ENCODE measurements around the gene SLC35B1.
A peak's percentile ranks its signal among the peaks of the same experiment; 100 is the strongest.

The SLC35B1 gene

DNA sequence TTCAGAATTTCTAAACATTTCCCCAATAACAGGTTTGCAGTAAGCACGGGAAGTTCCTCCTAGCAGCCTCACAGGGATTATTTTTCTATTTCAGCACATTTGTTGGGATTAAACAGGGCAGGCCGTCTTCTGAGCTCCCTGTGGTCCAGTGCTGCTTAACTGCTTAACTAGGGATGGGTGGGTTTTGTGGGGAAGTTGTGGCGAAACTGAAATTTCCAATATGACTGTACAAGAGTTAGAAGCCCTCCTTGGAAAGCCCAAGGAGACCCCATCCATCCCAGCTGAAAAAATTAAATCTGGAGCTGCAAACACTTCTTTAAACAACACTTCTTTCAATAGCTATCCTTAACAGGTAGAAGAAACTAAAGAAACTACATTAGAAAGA, 33.9 kb upstream of the SLC35B1 start:
- Histone ChIP-seq H3K27me3 (ENCODE audit: insufficient read depth, poor library complexity, severe bottlenecking) (no peaks in the 10 kb centered on the region), H3K27ac (replicated peaks) (peak overlapping the region; percentile 95), H3K4me3 (replicated peaks; ENCODE audit: insufficient read depth, low read length) (peak overlapping the region; percentile 51)
- no peak for DNase-seq (ENCODE audit: low read depth in 1 of 2, low spot score in 1 of 2)
- TF ChIP-seq POLR2AphosphoS5 (IDR thresholded peaks at IDR 0.05; ENCODE audit: low read depth) = 0 out of 2 replicates have a peak, but pooled peaks have one; percentile 13
- TF ChIP-seq, protein P1, sequence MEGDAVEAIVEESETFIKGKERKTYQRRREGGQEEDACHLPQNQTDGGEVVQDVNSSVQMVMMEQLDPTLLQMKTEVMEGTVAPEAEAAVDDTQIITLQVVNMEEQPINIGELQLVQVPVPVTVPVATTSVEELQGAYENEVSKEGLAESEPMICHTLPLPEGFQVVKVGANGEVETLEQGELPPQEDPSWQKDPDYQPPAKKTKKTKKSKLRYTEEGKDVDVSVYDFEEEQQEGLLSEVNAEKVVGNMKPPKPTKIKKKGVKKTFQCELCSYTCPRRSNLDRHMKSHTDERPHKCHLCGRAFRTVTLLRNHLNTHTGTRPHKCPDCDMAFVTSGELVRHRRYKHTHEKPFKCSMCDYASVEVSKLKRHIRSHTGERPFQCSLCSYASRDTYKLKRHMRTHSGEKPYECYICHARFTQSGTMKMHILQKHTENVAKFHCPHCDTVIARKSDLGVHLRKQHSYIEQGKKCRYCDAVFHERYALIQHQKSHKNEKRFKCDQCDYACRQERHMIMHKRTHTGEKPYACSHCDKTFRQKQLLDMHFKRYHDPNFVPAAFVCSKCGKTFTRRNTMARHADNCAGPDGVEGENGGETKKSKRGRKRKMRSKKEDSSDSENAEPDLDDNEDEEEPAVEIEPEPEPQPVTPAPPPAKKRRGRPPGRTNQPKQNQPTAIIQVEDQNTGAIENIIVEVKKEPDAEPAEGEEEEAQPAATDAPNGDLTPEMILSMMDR (IDR thresholded peaks at IDR 0.05; ENCODE audit: insufficient read depth, low read length) = no peak
- TF ChIP-seq, protein P2, sequence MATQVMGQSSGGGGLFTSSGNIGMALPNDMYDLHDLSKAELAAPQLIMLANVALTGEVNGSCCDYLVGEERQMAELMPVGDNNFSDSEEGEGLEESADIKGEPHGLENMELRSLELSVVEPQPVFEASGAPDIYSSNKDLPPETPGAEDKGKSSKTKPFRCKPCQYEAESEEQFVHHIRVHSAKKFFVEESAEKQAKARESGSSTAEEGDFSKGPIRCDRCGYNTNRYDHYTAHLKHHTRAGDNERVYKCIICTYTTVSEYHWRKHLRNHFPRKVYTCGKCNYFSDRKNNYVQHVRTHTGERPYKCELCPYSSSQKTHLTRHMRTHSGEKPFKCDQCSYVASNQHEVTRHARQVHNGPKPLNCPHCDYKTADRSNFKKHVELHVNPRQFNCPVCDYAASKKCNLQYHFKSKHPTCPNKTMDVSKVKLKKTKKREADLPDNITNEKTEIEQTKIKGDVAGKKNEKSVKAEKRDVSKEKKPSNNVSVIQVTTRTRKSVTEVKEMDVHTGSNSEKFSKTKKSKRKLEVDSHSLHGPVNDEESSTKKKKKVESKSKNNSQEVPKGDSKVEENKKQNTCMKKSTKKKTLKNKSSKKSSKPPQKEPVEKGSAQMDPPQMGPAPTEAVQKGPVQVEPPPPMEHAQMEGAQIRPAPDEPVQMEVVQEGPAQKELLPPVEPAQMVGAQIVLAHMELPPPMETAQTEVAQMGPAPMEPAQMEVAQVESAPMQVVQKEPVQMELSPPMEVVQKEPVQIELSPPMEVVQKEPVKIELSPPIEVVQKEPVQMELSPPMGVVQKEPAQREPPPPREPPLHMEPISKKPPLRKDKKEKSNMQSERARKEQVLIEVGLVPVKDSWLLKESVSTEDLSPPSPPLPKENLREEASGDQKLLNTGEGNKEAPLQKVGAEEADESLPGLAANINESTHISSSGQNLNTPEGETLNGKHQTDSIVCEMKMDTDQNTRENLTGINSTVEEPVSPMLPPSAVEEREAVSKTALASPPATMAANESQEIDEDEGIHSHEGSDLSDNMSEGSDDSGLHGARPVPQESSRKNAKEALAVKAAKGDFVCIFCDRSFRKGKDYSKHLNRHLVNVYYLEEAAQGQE (IDR thresholded peaks at IDR 0.05; ENCODE audit: insufficient replicate concordance, low read depth) = no peak

DNA sequence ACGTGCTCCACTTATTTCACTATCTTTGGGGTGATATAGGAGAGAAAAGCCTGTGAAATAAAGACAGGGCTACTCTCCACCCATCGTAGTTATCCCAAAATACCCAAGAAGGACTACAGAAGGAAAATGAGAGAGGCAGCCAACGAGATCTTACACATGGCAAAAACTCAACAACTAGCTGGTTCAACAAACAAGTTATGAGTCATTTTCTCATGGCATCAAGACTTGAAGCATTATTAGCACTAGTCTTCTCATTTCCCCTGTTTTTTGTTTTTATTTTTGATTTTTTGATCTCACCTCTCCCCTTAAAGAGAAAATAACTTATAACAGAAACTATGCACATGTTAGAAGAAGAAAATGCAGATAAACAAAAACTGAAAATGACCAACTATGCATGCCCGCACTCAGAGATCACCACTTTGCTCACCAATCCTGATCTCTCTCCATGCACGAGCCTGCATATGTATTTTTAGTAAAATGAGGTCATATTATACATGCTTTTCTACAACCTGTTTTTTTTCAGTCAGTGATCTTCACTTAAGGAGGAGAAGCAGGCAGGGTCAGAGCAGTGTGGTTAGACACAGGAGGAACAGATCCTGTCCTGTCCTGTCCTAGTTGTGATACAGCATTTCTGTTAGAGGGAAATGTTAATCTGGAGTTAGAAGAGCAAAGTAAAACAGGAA, 33.4 kb upstream of the SLC35B1 start:
- DNase-seq (ENCODE audit: low read depth in 1 of 2, low spot score in 1 of 2) = peak in 1 of 2 experiments; percentile 66
- H3K4me3 ChIP-seq (replicated peaks; ENCODE audit: insufficient read depth, low read length) = peak overlapping the region; percentile 51

DNA sequence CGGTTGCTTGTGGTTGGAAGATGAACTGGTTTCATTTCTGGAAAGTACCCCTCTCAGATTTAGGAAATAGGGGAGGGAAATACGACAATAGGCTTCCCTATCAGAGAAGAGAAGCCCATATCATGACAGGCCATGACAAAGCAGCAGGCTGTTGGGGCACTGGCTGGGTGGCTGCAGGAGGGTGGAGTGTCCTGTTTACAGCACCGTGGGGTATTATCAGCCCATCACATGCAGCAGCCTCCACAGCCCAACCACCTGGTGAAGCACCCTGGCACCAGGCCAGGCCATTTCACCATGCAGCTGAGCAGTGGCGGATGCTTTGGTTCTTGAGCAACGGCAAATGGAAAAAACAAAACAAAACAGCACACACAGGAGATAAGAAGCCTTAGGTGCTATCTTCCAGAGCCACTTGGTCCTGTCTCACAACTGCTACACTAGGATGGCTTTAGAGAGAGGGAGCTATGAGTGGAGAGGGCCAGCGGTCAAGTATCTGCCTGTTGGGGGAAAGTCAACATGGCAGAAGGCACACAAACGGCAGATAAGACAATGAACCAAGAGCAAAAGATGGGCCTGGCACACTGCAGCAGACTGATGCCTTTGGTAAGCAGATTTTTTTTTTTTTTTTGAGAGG, 32.0 kb upstream of the SLC35B1 start:
- peak overlapping the region; percentile 51 for H3K4me3 ChIP-seq (replicated peaks; ENCODE audit: insufficient read depth, low read length)
- peak; percentile 98 to 99 for DNase-seq (ENCODE audit: low read depth in 1 of 2, low spot score in 1 of 2)
- no peaks in the 10 kb centered on the region for H3K27me3 ChIP-seq (ENCODE audit: insufficient read depth, poor library complexity, severe bottlenecking)
- H3K27ac ChIP-seq (replicated peaks) = peak overlapping the region; percentile 95
- TF ChIP-seq, protein P2 (IDR thresholded peaks at IDR 0.05; ENCODE audit: insufficient replicate concordance, low read depth) = peak; percentile 19
- TF ChIP-seq GABPA (IDR thresholded peaks at IDR 0.05; ENCODE audit: low read depth) (0 out of 2 replicates have a peak, but pooled peaks have one; percentile 21), SPI1 (IDR thresholded peaks at IDR 0.05; ENCODE audit: borderline replicate concordance, low read depth) (peak; percentile 56; the same call in 1 of the 2 replicates), POLR2AphosphoS5 (IDR thresholded peaks at IDR 0.05; ENCODE audit: low read depth) (peak; percentile 100)
- TF ChIP-seq, protein P1 (IDR thresholded peaks at IDR 0.05; ENCODE audit: insufficient read depth, low read length) = no peak

More for the DNA sequence above, 33.4 kb upstream of the SLC35B1 start:
- TF ChIP-seq, protein P1 (IDR thresholded peaks at IDR 0.05; ENCODE audit: insufficient read depth, low read length) = no peak
- TF ChIP-seq POLR2AphosphoS5 (IDR thresholded peaks at IDR 0.05; ENCODE audit: low read depth) = peak; percentile 63; the same call in 1 of the 2 replicates
- Histone ChIP-seq H3K27me3 (ENCODE audit: insufficient read depth, poor library complexity, severe bottlenecking) (no peaks in the 10 kb centered on the region), H3K27ac (replicated peaks) (peak overlapping the region; percentile 95)

Data from HL-60 (cell line).